HL-60 (cell line): ENCODE measurements around the gene KLF16.

ENCODE experiments used
- CTCF ChIP-seq: IDR thresholded peaks from one replicate; pipeline ENCODE4 v1.5.1; 2011; ENCODE audit warnings: low read length, control low read depth, inconsistent platforms; ENCODE audit not compliant: insufficient read depth
- POLR2AphosphoS5 ChIP-seq: IDR thresholded peaks from 2 replicates; pipeline ENCODE4 v1.6.1; 2012; ENCODE audit warnings: low read depth
- REST ChIP-seq: IDR thresholded peaks from 2 replicates; pipeline ENCODE4 v1.6.1; 2012; ENCODE audit warnings: low read depth; ENCODE audit not compliant: insufficient replicate concordance

GRCh38 chr19:1825909-1826556 is 37.3 kb downstream of the KLF16 start:
- no peak for TF ChIP-seq REST
- TF ChIP-seq CTCF = peak; percentile 62
- no peak for TF ChIP-seq POLR2AphosphoS5
